ENCODE measurements around the gene HKDC1.

Gene HKDC1

GRCh38 chr10:69202332-69202731, 17.8 kb upstream of the HKDC1 start:
- no peak overlapping the region for H3K27ac Mint-ChIP-seq
- H3K9me3 Mint-ChIP-seq = no peaks in the 10 kb centered on the region
- H3K27me3 Mint-ChIP-seq (ENCODE audit: low read depth, poor library complexity) = no peaks in the 10 kb centered on the region
- H3K4me3 Mint-ChIP-seq = no peak overlapping the region
- peaks cover 34% of the 10 kb centered on the region for H3K36me3 Mint-ChIP-seq (ENCODE audit: low read depth)
- no peaks in the 10 kb centered on the region for H3K4me1 Mint-ChIP-seq
- TF ChIP-seq, protein P1, sequence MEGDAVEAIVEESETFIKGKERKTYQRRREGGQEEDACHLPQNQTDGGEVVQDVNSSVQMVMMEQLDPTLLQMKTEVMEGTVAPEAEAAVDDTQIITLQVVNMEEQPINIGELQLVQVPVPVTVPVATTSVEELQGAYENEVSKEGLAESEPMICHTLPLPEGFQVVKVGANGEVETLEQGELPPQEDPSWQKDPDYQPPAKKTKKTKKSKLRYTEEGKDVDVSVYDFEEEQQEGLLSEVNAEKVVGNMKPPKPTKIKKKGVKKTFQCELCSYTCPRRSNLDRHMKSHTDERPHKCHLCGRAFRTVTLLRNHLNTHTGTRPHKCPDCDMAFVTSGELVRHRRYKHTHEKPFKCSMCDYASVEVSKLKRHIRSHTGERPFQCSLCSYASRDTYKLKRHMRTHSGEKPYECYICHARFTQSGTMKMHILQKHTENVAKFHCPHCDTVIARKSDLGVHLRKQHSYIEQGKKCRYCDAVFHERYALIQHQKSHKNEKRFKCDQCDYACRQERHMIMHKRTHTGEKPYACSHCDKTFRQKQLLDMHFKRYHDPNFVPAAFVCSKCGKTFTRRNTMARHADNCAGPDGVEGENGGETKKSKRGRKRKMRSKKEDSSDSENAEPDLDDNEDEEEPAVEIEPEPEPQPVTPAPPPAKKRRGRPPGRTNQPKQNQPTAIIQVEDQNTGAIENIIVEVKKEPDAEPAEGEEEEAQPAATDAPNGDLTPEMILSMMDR (IDR thresholded peaks at IDR 0.05) = no peak
- DNase-seq = no peak

DNA sequence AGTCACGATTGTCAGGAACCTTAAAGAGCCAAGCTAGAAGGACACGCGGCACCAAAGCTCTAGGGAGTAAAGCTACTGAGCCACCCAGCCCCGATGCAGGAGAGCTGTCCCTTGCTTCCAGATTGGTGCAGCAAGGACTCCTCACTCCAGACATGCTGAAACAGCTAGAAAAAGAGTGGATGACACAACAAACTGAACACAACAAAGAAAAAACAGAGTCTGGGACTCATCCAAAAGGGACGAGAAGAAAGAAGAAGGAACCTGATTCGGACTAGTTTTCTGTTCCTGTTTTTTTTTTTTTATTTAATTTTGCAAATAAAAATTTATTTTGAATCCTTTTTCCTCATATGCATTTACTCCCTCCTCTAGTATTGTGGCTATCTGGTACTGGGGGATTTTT, 11.4 kb upstream of the HKDC1 start:
- no peak for DNase-seq
- Mint-ChIP-seq H3K27me3 (ENCODE audit: low read depth, poor library complexity) (peaks cover 5% of the 10 kb centered on the region), H3K4me1 (no peaks in the 10 kb centered on the region), H3K27ac (peak overlapping the region; percentile 78), H3K4me3 (no peak overlapping the region), H3K36me3 (ENCODE audit: low read depth) (peaks cover 34% of the 10 kb centered on the region), H3K9me3 (peaks cover 6% of the 10 kb centered on the region)
- TF ChIP-seq, protein P1 (IDR thresholded peaks at IDR 0.05) = no peak

DNA sequence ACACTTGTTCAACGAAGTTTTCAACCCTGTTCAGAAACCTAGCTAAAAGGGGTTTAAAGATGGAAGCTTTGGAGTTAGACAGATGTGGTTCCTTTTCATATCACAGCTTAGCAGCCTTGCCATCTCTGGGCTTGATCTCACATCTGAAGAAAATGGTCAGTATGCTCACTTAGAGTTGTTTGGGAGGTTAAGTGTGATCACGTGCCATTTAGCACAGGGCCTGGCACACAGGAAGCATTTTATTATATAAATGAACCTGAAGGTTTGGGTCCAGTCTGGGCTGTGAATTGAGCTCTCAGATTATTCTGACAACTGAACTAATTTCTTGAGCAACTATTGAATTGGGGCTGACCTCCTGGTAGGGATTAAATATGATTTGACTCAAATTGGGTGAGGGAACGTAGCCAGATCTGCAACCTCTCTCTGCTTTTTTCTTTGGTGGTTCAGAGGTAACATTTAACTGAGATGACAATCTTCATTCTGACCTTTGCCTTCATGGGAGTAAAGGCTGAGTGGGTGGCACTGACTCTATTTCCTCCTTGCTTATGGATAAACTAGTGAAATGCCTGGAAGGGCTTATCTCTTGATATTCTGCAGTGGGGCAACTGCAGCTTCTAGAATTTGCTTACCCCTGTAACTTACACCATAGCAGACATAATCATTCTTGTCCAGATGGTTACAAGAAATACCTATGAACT, 10.2 kb upstream of the HKDC1 start:
- Mint-ChIP-seq H3K4me1 (no peaks in the 10 kb centered on the region), H3K4me3 (no peak overlapping the region), H3K9me3 (peaks cover 10% of the 10 kb centered on the region), H3K36me3 (ENCODE audit: low read depth) (peaks cover 32% of the 10 kb centered on the region), H3K27ac (no peak overlapping the region), H3K27me3 (ENCODE audit: low read depth, poor library complexity) (peaks cover 13% of the 10 kb centered on the region)
- DNase-seq = no peak
- TF ChIP-seq, protein P1 (IDR thresholded peaks at IDR 0.05) = no peak

DNA sequence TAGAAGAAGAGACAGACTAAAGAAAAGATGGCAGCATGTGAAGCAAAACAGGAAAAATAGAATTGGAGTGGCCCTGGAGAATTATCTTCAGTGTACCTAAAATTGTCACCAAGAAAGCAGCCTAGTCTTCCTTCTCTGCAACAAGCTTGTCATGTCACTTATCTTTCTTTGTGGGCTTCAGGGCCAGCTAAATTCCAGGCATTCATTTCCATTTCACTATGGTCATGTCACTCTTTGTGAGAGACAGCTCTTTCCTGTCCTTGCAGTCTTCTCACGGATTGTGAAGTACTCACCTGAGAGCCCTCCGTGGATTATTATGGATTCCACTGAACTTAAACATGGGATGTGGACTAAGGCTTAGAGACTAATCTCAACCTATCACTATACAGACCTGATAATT, 9.0 kb upstream of the HKDC1 start:
- DNase-seq = no peak
- Mint-ChIP-seq H3K4me3 (no peak overlapping the region), H3K27me3 (ENCODE audit: low read depth, poor library complexity) (peaks cover 17% of the 10 kb centered on the region), H3K9me3 (peaks cover 10% of the 10 kb centered on the region), H3K36me3 (ENCODE audit: low read depth) (peaks cover 29% of the 10 kb centered on the region), H3K4me1 (peaks cover 10% of the 10 kb centered on the region), H3K27ac (no peak overlapping the region)
- TF ChIP-seq, protein P1 (IDR thresholded peaks at IDR 0.05) = no peak

DNA sequence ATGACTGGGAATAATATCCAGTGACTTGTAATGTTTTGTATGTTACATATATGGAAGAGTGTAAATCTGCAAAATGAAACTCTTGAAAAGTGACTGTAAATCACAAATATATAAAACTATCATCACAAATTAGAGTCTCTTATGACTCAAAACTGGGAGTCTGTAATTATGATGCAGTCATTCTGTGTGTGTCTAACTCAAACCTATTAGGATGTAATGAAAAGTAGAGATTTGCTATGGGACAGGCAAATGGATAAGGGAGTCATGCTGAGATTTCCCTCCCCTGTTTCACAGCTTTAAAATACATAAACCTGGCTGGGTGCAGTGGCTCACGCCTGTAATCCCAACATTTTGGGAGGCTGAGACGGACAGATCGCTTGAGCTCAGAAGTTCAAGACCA, 8.6 kb upstream of the HKDC1 start:
- H3K27ac Mint-ChIP-seq = no peak overlapping the region
- no peak overlapping the region for H3K4me3 Mint-ChIP-seq
- H3K4me1 Mint-ChIP-seq = peaks cover 11% of the 10 kb centered on the region
- DNase-seq = no peak
- TF ChIP-seq, protein P1 (IDR thresholded peaks at IDR 0.05) = no peak
- H3K9me3 Mint-ChIP-seq = peaks cover 10% of the 10 kb centered on the region
- H3K27me3 Mint-ChIP-seq (ENCODE audit: low read depth, poor library complexity) = peaks cover 17% of the 10 kb centered on the region
- peaks cover 25% of the 10 kb centered on the region for H3K36me3 Mint-ChIP-seq (ENCODE audit: low read depth)
